WTC11 (cell line): ENCODE measurements around the gene APMAP. TPM values are rescaled to one million over a fixed set of nuclear protein-coding genes. Genes with fewer than 3 reads are reported as not detected.

Source experiments
- ATAC-seq: fragments of 200-7000 bp; cut with Tn5 transposase; 2 replicates; pipeline ENCODE4 v1.10.0; 2021; ENCODE audit warnings: mild to moderate bottlenecking, moderate library complexity
- CTCF ChIA-PET: fragments of 300-600 bp; sonication (Branson Sonifier 250); formaldehyde crosslinking; loops from one replicate; lab custom pipeline; 2021; ENCODE audit warnings: antibody characterized with exemption; lab: Charles Lee
- POLR2A ChIA-PET: fragments of 350-600 bp; sonication (Branson Sonifier 250); formaldehyde crosslinking; loops from one replicate; lab custom pipeline; 2021; ENCODE audit warnings: antibody characterized with exemption; lab: Charles Lee
- DNase-seq: peaks from one replicate; pipeline ENCODE4 v3.0.0; 2021; ENCODE audit warnings: low spot score
- H3K27ac Mint-ChIP-seq: 2 replicates; pipeline ENCODE4 v1.8.0; 2021; ENCODE audit warnings: mixed read lengths
- H3K27me3 Mint-ChIP-seq: 2 replicates; pipeline ENCODE4 v1.8.0; 2021; ENCODE audit warnings: low read depth, mild to moderate bottlenecking, moderate library complexity, mixed read lengths
- H3K36me3 Mint-ChIP-seq: 2 replicates; pipeline ENCODE4 v1.8.0; 2021; ENCODE audit warnings: mixed read lengths
- H3K4me1 Mint-ChIP-seq: 2 replicates; pipeline ENCODE4 v1.8.0; 2022; ENCODE audit warnings: mixed read lengths
- H3K4me3 Mint-ChIP-seq: 2 replicates; pipeline ENCODE4 v1.8.0; 2021; ENCODE audit warnings: mild to moderate bottlenecking, moderate library complexity, mixed read lengths
- H3K9me3 Mint-ChIP-seq: 2 replicates; pipeline ENCODE4 v1.8.0; 2021; ENCODE audit warnings: mixed read lengths
- E2F4 ChIP-seq: sonication (generic); formaldehyde crosslinking; IDR thresholded peaks from 2 replicates; pipeline ENCODE4 v1.8.1; 2022; ENCODE audit warnings: low read depth, mild to moderate bottlenecking, moderate library complexity, missing genetic modification reagents, borderline replicate concordance
- E2F5 ChIP-seq: sonication (generic); formaldehyde crosslinking; IDR thresholded peaks from 2 replicates; pipeline ENCODE4 v1.8.1; 2022; ENCODE audit warnings: mild to moderate bottlenecking, moderate library complexity, missing genetic modification reagents
- GTF2I ChIP-seq: fragments of 250-450 bp; sonication (Bioruptor Pico); conservative IDR thresholded peaks from 2 replicates; pipeline ENCODE4 v1.4.0; 2021; ENCODE audit warnings: mild to moderate bottlenecking
- JAZF1 ChIP-seq: fragments of 250-450 bp; sonication (Bioruptor Pico); IDR thresholded peaks from 2 replicates; pipeline ENCODE4 v1.9.0; 2021; ENCODE audit warnings: moderate library complexity, mild to moderate bottlenecking, inconsistent platforms
- STAT6 ChIP-seq: sonication (generic); formaldehyde crosslinking; conservative IDR thresholded peaks from 2 replicates; pipeline ENCODE4 v1.8.1; 2023; ENCODE audit warnings: mild to moderate bottlenecking, low read depth, missing genetic modification reagents, moderate library complexity
- ZNF317 ChIP-seq: sonication (generic); formaldehyde crosslinking; IDR thresholded peaks from 2 replicates; pipeline ENCODE4 v1.8.1; 2023; ENCODE audit warnings: low read depth, mild to moderate bottlenecking, moderate library complexity, missing genetic modification reagents, borderline replicate concordance
- ZNF532 ChIP-seq: fragments of 250-450 bp; sonication (Bioruptor Pico); IDR thresholded peaks from 2 replicates; pipeline ENCODE4 v1.9.0; 2021; ENCODE audit warnings: mild to moderate bottlenecking, borderline replicate concordance
- total RNA-seq: library from RNA; stranded (reverse); gene quantifications from 3 replicates; pipeline ENCODE4 v1.2.3, GENCODE V29; 2021
- TF ChIP-seq, protein P1 (sequence below): sonication (generic); formaldehyde crosslinking; IDR thresholded peaks from 2 replicates; pipeline ENCODE4 v1.8.1; 2022; ENCODE audit warnings: low read depth, missing genetic modification reagents, borderline replicate concordance
- TF ChIP-seq, protein P2 (sequence below): sonication (generic); formaldehyde crosslinking; IDR thresholded peaks from 2 replicates; pipeline ENCODE4 v1.8.1; 2023; ENCODE audit warnings: mild to moderate bottlenecking, missing genetic modification reagents, moderate library complexity
- TF ChIP-seq, protein P3 (sequence below): sonication (generic); formaldehyde crosslinking; IDR thresholded peaks from 2 replicates; pipeline ENCODE4 v1.8.1; 2023; ENCODE audit warnings: mild to moderate bottlenecking, missing genetic modification reagents
- TF ChIP-seq, protein P4 (sequence below): sonication (generic); formaldehyde crosslinking; IDR thresholded peaks from 2 replicates; pipeline ENCODE4 v1.8.0; 2022; ENCODE audit warnings: missing genetic modification reagents
- TF ChIP-seq, protein P5 (sequence below): sonication (generic); formaldehyde crosslinking; IDR thresholded peaks from 2 replicates; pipeline ENCODE4 v1.8.0; 2023; ENCODE audit warnings: missing genetic modification reagents

Gene APMAP
- total RNA-seq, 1 experiment from 2014 or later = 55.3 TPM

GRCh38 chr20:25014816-25015215 is 22.3 kb upstream of the APMAP start:
- DNase-seq = no peak
- Mint-ChIP-seq H3K27ac (no peak overlapping the region), H3K36me3 (no peaks in the 10 kb centered on the region), H3K4me1 (peaks cover 23% of the 10 kb centered on the region), H3K4me3 (no peak overlapping the region), H3K27me3 (no peaks in the 10 kb centered on the region; the same call in 1 of the 2 replicates), H3K9me3 (no peaks in the 10 kb centered on the region)
- ChIA-PET POLR2A (no interaction called here), CTCF (no interaction called here)
- TF ChIP-seq ZNF317 (CRISPR knock-in tag) (no peak), E2F4 (CRISPR knock-in tag) (no peak)
- TF ChIP-seq, protein P1, sequence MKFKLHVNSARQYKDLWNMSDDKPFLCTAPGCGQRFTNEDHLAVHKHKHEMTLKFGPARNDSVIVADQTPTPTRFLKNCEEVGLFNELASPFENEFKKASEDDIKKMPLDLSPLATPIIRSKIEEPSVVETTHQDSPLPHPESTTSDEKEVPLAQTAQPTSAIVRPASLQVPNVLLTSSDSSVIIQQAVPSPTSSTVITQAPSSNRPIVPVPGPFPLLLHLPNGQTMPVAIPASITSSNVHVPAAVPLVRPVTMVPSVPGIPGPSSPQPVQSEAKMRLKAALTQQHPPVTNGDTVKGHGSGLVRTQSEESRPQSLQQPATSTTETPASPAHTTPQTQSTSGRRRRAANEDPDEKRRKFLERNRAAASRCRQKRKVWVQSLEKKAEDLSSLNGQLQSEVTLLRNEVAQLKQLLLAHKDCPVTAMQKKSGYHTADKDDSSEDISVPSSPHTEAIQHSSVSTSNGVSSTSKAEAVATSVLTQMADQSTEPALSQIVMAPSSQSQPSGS = no peak
- no peak for ATAC-seq

- TF ChIP-seq JAZF1 (CRISPR knock-in tag) (no peak), STAT6 (CRISPR knock-in tag) (no peak), ZNF532 (no peak), GTF2I (no peak), ZNF317 (CRISPR knock-in tag) (no peak), E2F5 (CRISPR knock-in tag) (no peak)
- TF ChIP-seq, protein P2, sequence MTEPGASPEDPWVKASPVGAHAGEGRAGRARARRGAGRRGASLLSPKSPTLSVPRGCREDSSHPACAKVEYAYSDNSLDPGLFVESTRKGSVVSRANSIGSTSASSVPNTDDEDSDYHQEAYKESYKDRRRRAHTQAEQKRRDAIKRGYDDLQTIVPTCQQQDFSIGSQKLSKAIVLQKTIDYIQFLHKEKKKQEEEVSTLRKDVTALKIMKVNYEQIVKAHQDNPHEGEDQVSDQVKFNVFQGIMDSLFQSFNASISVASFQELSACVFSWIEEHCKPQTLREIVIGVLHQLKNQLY = no peak
- TF ChIP-seq, protein P3, sequence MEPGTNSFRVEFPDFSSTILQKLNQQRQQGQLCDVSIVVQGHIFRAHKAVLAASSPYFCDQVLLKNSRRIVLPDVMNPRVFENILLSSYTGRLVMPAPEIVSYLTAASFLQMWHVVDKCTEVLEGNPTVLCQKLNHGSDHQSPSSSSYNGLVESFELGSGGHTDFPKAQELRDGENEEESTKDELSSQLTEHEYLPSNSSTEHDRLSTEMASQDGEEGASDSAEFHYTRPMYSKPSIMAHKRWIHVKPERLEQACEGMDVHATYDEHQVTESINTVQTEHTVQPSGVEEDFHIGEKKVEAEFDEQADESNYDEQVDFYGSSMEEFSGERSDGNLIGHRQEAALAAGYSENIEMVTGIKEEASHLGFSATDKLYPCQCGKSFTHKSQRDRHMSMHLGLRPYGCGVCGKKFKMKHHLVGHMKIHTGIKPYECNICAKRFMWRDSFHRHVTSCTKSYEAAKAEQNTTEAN (CRISPR knock-in tag) = no peak
- TF ChIP-seq, protein P4, sequence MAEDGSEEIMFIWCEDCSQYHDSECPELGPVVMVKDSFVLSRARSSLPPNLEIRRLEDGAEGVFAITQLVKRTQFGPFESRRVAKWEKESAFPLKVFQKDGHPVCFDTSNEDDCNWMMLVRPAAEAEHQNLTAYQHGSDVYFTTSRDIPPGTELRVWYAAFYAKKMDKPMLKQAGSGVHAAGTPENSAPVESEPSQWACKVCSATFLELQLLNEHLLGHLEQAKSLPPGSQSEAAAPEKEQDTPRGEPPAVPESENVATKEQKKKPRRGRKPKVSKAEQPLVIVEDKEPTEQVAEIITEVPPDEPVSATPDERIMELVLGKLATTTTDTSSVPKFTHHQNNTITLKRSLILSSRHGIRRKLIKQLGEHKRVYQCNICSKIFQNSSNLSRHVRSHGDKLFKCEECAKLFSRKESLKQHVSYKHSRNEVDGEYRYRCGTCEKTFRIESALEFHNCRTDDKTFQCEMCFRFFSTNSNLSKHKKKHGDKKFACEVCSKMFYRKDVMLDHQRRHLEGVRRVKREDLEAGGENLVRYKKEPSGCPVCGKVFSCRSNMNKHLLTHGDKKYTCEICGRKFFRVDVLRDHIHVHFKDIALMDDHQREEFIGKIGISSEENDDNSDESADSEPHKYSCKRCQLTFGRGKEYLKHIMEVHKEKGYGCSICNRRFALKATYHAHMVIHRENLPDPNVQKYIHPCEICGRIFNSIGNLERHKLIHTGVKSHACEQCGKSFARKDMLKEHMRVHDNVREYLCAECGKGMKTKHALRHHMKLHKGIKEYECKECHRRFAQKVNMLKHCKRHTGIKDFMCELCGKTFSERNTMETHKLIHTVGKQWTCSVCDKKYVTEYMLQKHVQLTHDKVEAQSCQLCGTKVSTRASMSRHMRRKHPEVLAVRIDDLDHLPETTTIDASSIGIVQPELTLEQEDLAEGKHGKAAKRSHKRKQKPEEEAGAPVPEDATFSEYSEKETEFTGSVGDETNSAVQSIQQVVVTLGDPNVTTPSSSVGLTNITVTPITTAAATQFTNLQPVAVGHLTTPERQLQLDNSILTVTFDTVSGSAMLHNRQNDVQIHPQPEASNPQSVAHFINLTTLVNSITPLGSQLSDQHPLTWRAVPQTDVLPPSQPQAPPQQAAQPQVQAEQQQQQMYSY (CRISPR knock-in tag) = no peak
- TF ChIP-seq, protein P5, sequence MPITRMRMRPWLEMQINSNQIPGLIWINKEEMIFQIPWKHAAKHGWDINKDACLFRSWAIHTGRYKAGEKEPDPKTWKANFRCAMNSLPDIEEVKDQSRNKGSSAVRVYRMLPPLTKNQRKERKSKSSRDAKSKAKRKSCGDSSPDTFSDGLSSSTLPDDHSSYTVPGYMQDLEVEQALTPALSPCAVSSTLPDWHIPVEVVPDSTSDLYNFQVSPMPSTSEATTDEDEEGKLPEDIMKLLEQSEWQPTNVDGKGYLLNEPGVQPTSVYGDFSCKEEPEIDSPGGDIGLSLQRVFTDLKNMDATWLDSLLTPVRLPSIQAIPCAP = no peak
- Mint-ChIP-seq H3K27ac (no peak overlapping the region), H3K4me1 (peaks cover 19% of the 10 kb centered on the region), H3K27me3 (no peaks in the 10 kb centered on the region; the same call in 1 of the 2 replicates), H3K9me3 (no peaks in the 10 kb centered on the region), H3K36me3 (no peaks in the 10 kb centered on the region), H3K4me3 (no peak overlapping the region)
- DNase-seq = no peak
- ATAC-seq = no peak
- POLR2A ChIA-PET = no interaction called here
- CTCF ChIA-PET = no interaction called here
Measured at GRCh38 chr20:25013478-25014380, 21.2 kb upstream of the APMAP start.
